ENCODE data around the gene CHSY1.

GRCh38 chr15:101277943-101278564 lies 26.2 kb upstream of the CHSY1 start:
- TF ChIP-seq CTCF (IDR thresholded peaks at IDR 0.05; ENCODE audit: low read depth, low read length) (no peak), EZH2phosphoT487 (IDR thresholded peaks at IDR 0.05; ENCODE audit: low read depth) (no peak)
